Hematopoietic multipotent progenitor cell (in vitro differentiated cells): ENCODE results near the gene OR56A5. TPM values are rescaled to one million over a fixed set of nuclear protein-coding genes. Genes with fewer than 3 reads are reported as not detected.
"Not testable (repeated sequence)": the region's sequence is repeated elsewhere in the genome, so short reads cannot be mapped to it uniquely, and the experiment has no call there.

Experiments used
- DNase-seq, 3 donors: peaks; one replicate each; pipeline ENCODE4 v3.0.0-alpha.2; 2011 to 2015; ENCODE audit warnings: low read depth in 2 of 3, low spot score in 2 of 3
- total RNA-seq: library from RNA; depleted of rRNA; stranded (reverse); fragments of >200 nt; gene quantifications from one replicate; pipeline ENCODE4 v1.2.3, GENCODE V29; 2012

OR56A5 gene, protein sequence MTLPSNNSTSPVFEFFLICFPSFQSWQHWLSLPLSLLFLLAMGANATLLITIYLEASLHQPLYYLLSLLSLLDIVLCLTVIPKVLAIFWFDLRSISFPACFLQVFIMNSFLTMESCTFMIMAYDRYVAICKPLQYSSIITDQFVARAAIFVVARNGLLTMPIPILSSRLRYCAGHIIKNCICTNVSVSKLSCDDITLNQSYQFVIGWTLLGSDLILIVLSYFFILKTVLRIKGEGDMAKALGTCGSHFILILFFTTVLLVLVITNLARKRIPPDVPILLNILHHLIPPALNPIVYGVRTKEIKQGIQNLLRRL
- not detected for total RNA-seq

DNA sequence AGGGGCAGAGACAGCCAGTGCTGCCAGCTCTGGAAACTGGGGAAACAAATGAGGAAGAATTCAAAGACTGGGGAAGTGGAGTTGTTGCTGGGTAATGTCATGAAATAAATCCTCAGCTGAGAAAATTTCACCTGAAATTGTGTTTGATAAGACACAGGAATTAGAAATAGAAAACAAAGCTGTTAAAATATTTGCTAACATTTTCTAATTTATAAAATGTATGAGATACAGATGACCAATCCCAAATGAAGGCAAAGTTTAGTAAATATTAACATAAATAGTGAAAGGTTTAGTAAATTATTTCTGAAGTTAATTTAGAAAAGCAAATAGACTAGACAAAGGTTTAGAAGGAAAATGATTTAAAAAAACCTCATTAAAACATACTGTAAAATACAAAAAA is at the start of gene OR56A5:
Gene OR56A5 (minus strand): TSS at position 101 of the 400 bp plus-strand sequence. CDS start 0 bp downstream, at position 101.
- DNase-seq = no peak

DNA sequence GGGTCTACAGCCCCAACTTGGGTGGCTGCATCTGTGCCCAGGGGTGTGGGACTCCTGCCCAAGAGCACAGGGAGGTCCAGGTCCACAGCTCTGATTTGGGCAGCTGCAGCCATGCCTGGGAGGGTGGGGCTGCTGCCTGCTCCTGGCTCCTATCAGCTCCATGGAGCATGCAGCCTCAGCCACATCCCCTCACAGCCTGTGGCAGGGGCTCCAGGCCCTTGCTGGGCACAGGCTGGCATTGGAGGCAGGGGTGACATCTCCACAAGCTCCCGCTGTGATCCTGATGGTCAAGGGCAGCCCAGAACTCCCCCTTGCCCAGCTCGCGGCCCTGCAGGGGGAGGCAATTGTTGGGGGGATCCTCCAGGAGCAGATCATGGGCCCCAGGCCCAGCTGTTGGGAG is 44.7 kb upstream of the OR56A5 start:
- DNase-seq = no peak

DNA sequence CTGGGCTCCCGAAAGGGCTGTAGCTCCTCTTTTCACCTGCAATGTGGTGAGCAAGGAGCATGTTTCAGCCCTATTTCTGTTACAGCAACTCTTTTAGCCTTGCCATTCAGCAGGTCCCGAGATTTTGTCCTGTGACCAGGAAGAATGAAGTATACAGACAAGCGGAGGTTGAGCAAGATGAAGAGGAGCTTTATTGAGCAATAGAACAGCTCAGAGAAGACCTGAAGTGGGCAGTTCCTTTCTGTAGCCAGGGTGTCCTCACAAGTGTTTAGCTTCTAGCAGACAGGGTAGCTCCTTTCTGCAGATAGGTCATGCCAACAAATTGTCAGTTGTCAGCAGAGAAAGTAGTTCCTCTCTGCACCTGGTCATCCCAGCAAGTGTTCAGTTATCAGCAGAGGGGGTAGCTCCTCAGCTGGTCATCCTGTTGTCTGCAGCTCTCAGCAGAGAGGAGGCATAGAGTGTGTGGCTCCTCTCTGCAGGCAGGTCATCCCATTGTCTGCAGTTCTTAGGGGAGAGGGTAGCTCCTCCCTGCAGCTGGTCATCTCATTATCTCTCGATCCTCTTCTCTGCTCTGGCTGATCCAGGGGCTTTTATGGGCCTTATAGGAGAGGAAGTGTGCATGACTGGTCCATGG is 43.9 kb upstream of the OR56A5 start:
- DNase-seq = no peak

DNA sequence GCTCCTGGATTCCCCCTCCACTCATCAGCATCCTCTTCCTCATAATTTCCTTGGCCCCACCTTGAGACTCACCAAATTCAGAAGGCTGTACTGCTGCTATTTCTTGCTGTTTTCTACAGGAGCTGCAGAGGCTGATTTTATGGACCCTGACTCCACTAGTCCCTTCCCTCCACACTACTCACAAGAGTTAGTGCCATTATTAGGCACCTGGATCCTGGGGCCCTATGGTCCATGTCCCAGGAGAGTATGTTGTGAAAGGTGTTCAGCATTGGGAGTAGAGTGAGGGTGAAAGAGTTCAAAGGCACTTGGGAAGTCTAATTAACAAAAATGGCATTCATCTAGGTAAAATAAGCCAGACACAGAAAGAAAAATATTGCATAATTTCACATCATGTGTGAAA is 38.6 kb upstream of the OR56A5 start, which contains the start of gene OR56A4:
Gene OR56A4 (minus strand): TSS at position 101 of the 400 bp plus-strand sequence. CDS start 3,954 bp downstream, outside the sequence.
- no peak for DNase-seq

DNA sequence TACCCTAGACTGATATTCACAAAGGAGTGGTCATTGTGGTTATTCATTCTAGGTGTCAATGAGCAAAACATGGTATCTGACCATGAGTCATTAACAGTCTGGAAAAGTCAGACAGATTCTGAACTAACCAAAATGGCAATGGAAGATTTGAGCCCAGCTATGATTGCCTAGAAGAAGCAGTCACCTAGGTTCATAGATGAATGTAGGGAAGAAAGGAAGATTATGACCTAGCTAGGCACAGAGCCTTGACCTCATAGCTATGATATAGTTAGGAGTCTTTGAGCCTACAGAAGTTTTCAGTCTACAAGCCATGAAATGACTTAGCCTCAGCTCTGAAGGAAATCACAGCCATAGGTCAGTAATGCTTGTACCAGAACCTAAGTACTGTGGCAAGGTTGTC is 38.1 kb upstream of the OR56A5 start:
- DNase-seq = no peak

DNA sequence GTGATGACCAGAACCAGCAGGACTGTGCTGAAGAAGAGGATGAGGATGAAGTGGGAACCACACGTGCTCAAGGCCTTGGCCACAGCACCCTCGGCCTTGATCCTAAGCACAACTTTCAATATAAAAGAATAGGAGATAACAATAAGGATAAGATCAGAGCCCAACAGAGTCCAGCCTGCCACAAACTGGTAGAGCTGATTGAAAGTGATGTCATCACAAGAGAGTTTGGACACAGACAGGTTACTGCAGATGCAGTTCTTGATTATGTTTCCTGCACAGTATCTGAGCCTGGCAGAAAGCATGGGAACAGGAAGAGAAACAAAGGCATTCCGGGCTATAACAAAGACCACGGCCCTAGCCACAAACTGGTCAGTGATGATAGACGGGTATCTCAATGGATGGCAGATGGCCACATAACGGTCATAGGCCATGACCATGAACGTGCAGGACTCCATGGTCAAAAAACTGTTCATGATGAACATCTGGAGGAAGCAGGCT is 34.0 kb upstream of the OR56A5 start:
- DNase-seq = no peak

DNA sequence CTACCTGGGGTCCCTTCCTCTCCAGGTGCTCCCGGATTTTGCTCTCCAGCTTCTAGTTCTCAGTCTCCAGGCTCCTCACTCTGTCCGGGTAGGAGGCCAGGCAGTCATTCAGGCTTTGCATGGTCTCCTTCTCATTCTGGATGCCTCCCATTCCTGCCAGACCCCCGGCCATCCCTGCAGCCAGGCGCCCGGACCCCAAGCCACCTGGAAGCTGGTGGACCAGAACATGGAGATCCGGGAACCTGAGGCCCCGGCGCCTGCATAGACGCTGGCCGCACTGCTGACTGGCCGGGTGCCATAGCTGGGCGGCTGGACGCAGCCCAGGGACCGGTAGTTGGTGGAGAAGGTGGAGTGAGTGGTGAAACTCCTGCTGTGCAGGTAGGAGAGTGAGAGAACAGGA is 26.5 kb upstream of the OR56A5 start:
- no peak for DNase-seq

DNA sequence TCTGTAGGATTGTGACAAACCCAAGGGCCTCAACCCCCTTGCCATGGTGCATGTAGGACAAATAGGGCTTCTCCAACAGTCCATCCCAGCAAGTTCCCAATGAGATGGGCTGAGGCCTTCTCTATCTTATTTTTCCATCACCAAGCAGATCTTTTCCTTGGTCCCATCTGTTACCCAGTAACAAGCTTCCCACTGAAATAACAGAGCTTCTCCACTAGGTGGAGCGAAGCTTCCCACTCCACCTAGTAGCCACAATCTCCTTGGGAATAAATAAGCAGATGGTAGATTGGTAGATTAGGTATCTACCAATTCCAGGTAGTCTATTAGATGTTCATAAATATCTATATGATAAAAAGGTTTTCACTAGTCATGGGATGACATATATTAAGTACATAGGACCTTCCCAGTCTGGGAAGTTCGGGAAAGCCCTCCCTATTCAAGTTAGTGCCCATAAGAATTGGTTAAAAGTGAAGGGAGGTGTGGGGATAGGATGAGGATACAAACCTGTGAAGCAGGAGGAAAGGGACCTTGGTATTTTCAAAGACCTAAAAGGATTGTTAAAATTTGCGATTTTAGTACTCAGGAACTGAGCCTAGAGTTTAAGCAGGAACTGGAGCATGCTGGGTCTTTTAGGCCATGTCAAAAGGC is 24.4 kb upstream of the OR56A5 start:
- DNase-seq = peak in 1 of 3 donors; percentile 19

DNA sequence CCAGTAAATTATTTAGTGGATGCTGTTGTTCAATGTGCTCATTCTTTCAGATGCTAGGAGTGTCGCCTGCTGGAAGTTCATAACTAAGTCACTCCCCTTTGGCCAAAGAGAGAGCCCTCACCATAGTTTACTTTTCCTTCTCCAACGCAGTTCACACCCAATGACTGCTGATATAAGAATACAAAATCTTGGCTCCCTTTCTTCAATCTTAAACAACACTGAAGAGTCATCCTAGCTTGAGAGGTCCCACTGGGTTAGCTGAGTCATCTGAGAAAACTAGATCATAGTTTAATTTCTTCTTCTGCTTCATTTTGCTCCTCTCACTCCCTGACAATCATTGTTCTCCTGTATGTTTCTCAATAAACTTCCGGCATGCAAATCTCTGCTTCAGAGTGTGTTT is 23.9 kb upstream of the OR56A5 start:
- DNase-seq = no peak

DNA sequence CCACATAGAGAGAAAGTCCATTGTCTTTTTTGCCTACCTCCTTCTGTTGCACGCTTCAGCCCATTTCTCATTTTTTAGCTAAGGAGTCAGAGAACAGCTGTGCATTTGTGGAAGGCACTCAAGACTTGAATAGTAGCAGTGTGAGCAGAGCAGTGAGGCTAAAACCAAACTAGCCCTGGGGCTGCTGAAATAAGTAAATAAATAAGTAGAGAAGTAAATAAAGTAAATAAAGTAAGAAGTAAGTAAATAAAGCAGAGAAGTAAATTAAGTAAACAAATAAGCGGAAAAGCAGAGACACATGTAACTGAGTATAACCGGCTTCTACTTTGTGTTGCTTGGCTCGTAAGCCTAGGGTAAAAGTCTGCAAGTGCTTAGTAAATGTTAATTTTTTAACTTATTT is 20.9 kb upstream of the OR56A5 start:
- DNase-seq = no peak

DNA sequence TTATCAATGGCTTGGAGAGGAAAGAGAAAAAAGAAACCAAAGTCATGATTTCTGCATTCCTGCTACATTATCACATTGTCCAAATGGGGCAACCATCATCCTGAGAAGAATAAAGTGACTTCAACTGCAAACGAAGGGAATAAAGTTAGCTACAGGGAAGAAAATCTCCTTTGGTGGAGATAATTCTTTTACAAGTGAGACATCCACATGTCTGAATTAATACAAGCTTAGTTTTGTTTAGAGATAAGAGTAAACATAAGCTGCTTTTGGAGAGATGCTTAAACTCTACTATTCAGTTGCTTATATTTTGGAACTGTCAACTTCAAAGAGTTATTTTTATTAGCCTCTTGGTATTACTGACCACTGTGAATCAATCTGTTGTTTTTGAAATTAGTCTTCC is 18.6 kb upstream of the OR56A5 start, which contains the start of gene OR52L1:
Gene OR52L1 (minus strand): TSS at position 101 of the 400 bp plus-strand sequence. CDS start 55 bp downstream, at position 46.
- DNase-seq = no peak

DNA sequence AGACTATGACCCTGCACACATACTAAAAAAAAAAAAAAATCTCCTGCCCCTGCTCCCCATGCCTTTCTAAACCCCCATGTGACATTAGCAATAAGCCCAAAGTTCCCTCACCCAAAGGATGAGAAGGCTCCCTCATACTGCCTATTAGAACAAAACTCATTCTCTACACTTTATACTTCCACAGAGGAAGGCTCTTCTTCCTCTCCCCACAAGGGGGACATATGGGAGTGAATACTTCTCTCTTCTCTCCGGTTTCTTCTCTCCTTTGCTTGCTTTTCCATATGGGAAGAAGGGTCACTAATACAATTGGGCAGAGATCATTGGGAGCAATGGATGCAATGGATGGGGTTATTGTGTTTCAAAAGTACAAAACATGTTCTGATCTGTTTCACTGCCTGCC is 15.1 kb upstream of the OR56A5 start:
- no peak for DNase-seq

DNA sequence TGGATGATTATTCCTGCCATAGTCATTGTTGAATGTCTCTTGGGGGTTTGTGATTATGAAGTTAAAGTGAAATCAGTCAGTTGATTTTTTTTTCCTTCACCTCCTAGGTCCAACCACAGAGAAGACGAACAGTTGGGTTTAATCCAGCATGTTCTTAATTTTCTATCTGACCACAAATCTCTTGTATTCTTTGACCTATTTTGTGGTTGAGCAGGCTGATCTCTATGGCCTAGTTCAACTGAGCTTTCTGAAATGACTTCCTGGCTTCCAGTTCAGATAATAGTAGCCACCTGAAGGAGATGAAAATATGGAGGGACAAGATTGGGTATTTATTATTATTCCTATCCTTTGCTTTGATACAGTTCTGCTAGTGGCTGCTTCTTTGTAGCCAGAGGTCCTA is 5.2 kb upstream of the OR56A5 start:
- no peak for DNase-seq

DNA sequence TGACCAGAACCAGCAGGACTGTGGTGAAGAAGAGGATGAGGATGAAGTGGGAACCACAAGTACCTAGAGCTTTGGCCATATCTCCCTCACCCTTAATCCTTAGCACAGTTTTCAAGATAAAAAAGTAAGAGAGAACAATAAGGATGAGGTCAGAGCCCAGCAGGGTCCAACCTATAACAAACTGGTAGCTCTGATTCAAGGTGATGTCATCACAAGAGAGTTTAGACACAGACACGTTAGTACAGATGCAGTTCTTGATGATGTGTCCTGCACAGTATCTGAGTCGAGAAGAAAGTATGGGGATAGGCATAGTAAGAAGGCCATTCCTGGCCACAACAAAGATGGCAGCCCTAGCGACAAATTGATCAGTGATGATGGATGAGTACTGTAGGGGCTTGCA is 586 bp downstream of the OR56A5 start:
- DNase-seq = no peak

DNA sequence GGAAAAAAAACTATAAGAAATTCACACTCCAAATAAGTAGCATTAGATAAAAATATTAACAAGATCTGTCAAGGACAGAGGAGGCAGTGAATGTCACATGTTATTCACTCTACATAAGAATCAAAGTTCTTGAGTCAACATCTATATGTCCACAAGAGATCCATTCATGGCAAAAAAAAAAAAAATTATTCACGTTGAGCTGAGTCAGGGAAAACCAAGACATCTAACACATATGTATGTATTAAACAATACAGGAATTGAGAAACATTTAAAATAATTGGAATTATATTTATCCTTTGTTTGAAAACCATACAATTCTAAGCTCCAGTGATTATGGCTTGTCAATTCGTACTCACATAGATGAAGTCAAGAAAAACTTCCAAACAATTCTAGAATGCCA is 1.3 kb downstream of the OR56A5 start:
- DNase-seq = no peak

DNA sequence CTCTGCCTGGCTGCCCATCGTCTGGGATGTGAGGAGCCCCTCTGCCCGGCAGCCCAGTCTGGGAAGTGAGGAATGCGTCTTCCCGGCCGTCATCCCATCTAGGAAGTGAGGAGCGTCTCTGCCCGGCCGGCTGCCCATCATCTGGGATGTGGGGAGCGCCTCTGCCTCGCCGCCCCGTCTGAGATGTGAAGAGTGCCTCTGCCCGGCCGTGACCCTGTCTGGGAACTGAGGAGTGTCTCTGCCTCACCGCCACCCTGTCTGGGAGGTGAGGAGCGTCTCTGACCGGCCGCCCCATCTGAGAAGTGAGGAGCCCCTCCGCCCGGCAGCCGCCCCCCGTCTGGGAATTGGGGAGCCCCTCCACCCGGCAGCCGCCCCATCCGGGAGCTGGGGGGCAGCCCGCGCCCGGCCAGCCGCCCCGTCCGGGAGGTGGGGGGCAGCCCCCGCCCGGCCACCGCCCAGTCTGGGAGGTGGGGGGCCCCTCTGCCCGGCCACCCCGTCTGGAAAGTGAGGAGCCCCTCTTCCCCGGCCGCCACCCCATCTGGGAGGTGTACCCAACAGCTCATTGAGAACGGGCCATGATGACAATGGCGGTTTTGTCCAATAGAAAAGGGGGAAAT is 7.5 kb downstream of the OR56A5 start:
- not testable (repeated sequence) for DNase-seq

DNA sequence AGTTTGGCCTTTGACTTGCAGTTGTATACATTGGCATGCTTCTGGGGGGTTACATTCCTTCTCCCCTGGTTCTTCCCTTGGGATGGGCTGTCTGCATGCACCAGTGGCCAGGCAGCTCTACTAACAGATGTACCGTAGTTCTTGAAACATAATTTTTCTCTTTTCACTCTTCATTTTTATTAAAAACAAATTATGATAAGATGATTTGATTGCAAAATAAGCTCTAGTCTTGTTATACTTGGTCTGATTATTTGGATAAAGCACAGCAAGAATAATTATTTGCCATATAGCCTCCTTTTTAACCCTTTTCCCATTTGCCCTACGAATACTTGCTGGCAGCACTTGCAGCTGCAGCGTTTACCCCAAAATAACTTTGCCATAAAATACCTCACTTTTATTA is 12.7 kb downstream of the OR56A5 start:
- no peak for DNase-seq

DNA sequence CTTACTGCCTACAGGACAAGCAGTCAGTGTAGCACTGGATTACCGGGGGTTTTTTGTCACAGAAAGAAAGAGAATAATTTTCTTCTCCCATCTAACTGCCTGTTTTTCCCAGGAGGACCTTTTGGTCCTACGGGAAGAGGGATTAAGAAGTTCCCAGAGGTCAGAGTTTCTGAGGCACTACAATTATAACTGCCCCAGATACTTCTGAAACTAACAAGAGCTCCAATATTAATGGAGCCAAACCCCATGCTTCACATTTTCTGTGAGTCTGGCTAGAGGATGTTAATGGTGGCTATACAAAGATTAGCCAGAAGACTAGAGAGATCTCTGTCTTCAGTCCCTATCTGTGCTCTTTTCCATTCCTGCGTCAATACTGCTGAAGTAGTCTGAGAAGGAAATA is 26.3 kb downstream of the OR56A5 start, which contains the start of gene OR56A3:
Gene OR56A3 (plus strand): TSS at position 301 of the 400 bp plus-strand sequence. CDS start 5,096 bp downstream, outside the sequence.
- no peak for DNase-seq

DNA sequence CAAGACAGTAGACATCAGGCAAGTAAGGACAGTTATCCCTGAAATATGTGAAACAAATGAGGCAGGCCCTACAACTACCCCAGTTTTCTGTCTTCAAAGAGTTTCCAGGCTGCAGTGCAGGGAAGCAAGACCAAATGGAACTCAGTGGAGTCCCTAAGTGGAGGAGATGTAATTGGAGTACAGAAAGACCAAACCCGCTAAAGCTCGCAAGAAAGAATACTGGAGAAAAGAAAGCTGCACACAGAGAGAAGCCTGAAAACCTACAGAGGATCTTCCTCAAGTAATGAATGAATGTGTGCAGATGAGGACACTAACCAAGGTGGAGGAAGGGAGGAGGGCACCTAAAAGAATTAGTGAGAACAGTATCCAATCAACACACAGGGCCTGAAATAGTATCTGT is 27.5 kb downstream of the OR56A5 start:
- DNase-seq = no peak

DNA sequence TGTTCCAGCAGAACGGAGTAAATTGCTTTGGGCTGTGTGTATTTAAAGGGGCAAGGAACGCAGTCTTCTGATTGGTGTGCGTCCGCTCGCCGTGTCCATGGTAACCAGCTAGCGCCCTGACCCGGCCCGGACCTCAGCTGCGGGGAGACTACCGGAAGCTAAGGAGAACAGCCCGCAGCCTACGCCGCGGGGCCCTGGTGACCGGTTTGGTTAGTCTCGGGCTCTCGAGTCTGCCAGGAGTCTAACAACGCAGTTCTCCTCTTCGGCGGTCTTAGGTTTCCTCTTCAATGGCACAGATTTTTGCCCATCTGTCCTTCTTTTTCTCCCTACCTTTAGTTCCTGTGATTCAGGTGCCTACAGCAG is 29.7 kb downstream of the OR56A5 start:
- no peak for DNase-seq
